Measurements from ENCODE around the gene PDE7B. TPM values are rescaled to one million over a fixed set of nuclear protein-coding genes. Genes with fewer than 3 reads are reported as not detected.
A peak's percentile ranks its signal among the peaks of the same experiment; 100 is the strongest.

The PDE7B gene
- total and polyA plus RNA-seq, 4 donors: 0.26 to 3.7 (median 1.8) TPM

- H3K36me3 ChIP-seq (ENCODE audit: control insufficient read depth in 4 of 4, insufficient read depth in 4 of 4, low read length in 4 of 4): peaks cover 0 to 10% (median 6%) of the 10 kb centered on the region in 4 donors
- peaks cover 0 to 14% (median 4%) of the 10 kb centered on the region in 5 donors for H3K4me1 ChIP-seq (ENCODE audit: control insufficient read depth in 5 of 5, insufficient read depth in 5 of 5, low read length in 5 of 5)
- no peak overlapping the region for H3K4me3 ChIP-seq
- TF ChIP-seq CTCF (IDR thresholded peaks at IDR 0.05; ENCODE audit: control extremely low read depth, extremely low read depth): no peak
- no peak for DNase-seq
- ATAC-seq (ENCODE audit: insufficient read depth, low FRiP score): no peak
- no peaks in the 10 kb centered on the region for H3K27me3 ChIP-seq (ENCODE audit: control insufficient read depth in 3 of 3, insufficient read depth in 3 of 3, low read length in 2 of 3)
- no peaks in the 10 kb centered on the region for H3K9me3 ChIP-seq (ENCODE audit: control insufficient read depth in 4 of 4, insufficient read depth in 3 of 4, low read length in 3 of 4)
- no peak overlapping the region for H3K9ac ChIP-seq (ENCODE audit: insufficient read depth in 1 of 2, low read length in 2 of 2)
- no peak overlapping the region for H3K27ac ChIP-seq (ENCODE audit: low read depth in 1 of 2, low read length in 1 of 2)
- WGBS, 2 donors: 91 to 92% methylated on average over 2 of the region's 2 CpGs
These were observed 318.1 kb downstream of the PDE7B start for GRCh38 chr6:136169394-136170148.

- peaks cover 0 to 7% (median 4%) of the 10 kb centered on the region in 4 donors for H3K36me3 ChIP-seq (ENCODE audit: control insufficient read depth in 4 of 4, insufficient read depth in 4 of 4, low read length in 4 of 4)
- H3K9me3 ChIP-seq (ENCODE audit: control insufficient read depth in 4 of 4, insufficient read depth in 3 of 4, low read length in 3 of 4): no peaks in the 10 kb centered on the region
- no peak for DNase-seq
- WGBS, 2 donors: 94 to 95% methylated on average over 3 of the region's 3 CpGs
- peaks cover 0 to 17% (median 7%) of the 10 kb centered on the region in 5 donors for H3K4me1 ChIP-seq (ENCODE audit: control insufficient read depth in 5 of 5, insufficient read depth in 5 of 5, low read length in 5 of 5)
- no peak overlapping the region for H3K4me3 ChIP-seq
- TF ChIP-seq CTCF (IDR thresholded peaks at IDR 0.05; ENCODE audit: control extremely low read depth, extremely low read depth): no peak
- no peak for ATAC-seq (ENCODE audit: insufficient read depth, low FRiP score)
- H3K9ac ChIP-seq (ENCODE audit: insufficient read depth in 1 of 2, low read length in 2 of 2): no peak overlapping the region
- H3K27me3 ChIP-seq (ENCODE audit: control insufficient read depth in 3 of 3, insufficient read depth in 3 of 3, low read length in 2 of 3): no peaks in the 10 kb centered on the region
- H3K27ac ChIP-seq (ENCODE audit: low read depth in 1 of 2, low read length in 1 of 2): no peak overlapping the region
These were observed 319.7 kb downstream of the PDE7B start for GRCh38 chr6:136171231-136171630.

GRCh38 chr6:136173519-136174507 lies 322.3 kb downstream of the PDE7B start:
- WGBS, 2 donors: 54 to 63% methylated on average over 13 of the region's 13 CpGs
- ATAC-seq (ENCODE audit: insufficient read depth, low FRiP score) (no peak), DNase-seq (peak; percentile 91 to 97 (median 96))
- no peak overlapping the region for H3K4me3 ChIP-seq
- TF ChIP-seq CTCF (IDR thresholded peaks at IDR 0.05; ENCODE audit: control extremely low read depth, extremely low read depth): no peak
- H3K36me3 ChIP-seq (ENCODE audit: control insufficient read depth in 4 of 4, insufficient read depth in 4 of 4, low read length in 4 of 4): no peaks in the 10 kb centered on the region
- H3K9me3 ChIP-seq (ENCODE audit: control insufficient read depth in 4 of 4, insufficient read depth in 3 of 4, low read length in 3 of 4): no peaks in the 10 kb centered on the region
- H3K27ac ChIP-seq (ENCODE audit: low read depth in 1 of 2, low read length in 1 of 2): peak overlapping the region; percentile 39 to 72
- no peaks in the 10 kb centered on the region for H3K27me3 ChIP-seq (ENCODE audit: control insufficient read depth in 3 of 3, insufficient read depth in 3 of 3, low read length in 2 of 3)
- peak overlapping the region in 1 of 2 donors; percentile 52 for H3K9ac ChIP-seq (ENCODE audit: insufficient read depth in 1 of 2, low read length in 2 of 2)
- peaks cover 0 to 17% (median 7%) of the 10 kb centered on the region in 5 donors for H3K4me1 ChIP-seq (ENCODE audit: control insufficient read depth in 5 of 5, insufficient read depth in 5 of 5, low read length in 5 of 5)

Measured in lung (tissue), 12 donors.